ENCODE data around the gene UTY. TPM values are rescaled to one million over a fixed set of nuclear protein-coding genes. Genes with fewer than 3 reads are reported as not detected.

UTY gene
- total and polyA plus RNA-seq, 2 experiments from 2014 or later = not detected

GRCh38 chrY:13440811-13441210 lies 39.0 kb downstream of the UTY start:
- Histone ChIP-seq H3K9me3 (ENCODE audit: low read depth) (no peaks in the 10 kb centered on the region), H3K9me2 (replicated peaks; ENCODE audit: insufficient read depth) (no peaks in the 10 kb centered on the region), H3K27me3 (no peaks in the 10 kb centered on the region), H3K4me2 (no peak overlapping the region), H4K20me1 (ENCODE audit: insufficient read depth, poor library complexity, severe bottlenecking) (no peaks in the 10 kb centered on the region), H3K4me3 (no peak overlapping the region), H3K27ac (no peak overlapping the region), H3K79me2 (no peaks in the 10 kb centered on the region), H2AFZ (no peak overlapping the region), H3K36me3 (replicated peaks; ENCODE audit: insufficient read depth, low read depth) (no peaks in the 10 kb centered on the region), H3K4me1 (ENCODE audit: insufficient read depth) (no peaks in the 10 kb centered on the region)
- no peak for DNase-seq (ENCODE audit: low spot score)
- no CpG with 5 or more reads among the region's 1 CpG for whole genome bisulfite sequencing (ENCODE audit: low lambda C conversion rate, missing lambda C conversion rate)
- TF ChIP-seq, protein P1, sequence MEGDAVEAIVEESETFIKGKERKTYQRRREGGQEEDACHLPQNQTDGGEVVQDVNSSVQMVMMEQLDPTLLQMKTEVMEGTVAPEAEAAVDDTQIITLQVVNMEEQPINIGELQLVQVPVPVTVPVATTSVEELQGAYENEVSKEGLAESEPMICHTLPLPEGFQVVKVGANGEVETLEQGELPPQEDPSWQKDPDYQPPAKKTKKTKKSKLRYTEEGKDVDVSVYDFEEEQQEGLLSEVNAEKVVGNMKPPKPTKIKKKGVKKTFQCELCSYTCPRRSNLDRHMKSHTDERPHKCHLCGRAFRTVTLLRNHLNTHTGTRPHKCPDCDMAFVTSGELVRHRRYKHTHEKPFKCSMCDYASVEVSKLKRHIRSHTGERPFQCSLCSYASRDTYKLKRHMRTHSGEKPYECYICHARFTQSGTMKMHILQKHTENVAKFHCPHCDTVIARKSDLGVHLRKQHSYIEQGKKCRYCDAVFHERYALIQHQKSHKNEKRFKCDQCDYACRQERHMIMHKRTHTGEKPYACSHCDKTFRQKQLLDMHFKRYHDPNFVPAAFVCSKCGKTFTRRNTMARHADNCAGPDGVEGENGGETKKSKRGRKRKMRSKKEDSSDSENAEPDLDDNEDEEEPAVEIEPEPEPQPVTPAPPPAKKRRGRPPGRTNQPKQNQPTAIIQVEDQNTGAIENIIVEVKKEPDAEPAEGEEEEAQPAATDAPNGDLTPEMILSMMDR (IDR thresholded peaks at IDR 0.05; ENCODE audit: poor library complexity) = no peak

DNA sequence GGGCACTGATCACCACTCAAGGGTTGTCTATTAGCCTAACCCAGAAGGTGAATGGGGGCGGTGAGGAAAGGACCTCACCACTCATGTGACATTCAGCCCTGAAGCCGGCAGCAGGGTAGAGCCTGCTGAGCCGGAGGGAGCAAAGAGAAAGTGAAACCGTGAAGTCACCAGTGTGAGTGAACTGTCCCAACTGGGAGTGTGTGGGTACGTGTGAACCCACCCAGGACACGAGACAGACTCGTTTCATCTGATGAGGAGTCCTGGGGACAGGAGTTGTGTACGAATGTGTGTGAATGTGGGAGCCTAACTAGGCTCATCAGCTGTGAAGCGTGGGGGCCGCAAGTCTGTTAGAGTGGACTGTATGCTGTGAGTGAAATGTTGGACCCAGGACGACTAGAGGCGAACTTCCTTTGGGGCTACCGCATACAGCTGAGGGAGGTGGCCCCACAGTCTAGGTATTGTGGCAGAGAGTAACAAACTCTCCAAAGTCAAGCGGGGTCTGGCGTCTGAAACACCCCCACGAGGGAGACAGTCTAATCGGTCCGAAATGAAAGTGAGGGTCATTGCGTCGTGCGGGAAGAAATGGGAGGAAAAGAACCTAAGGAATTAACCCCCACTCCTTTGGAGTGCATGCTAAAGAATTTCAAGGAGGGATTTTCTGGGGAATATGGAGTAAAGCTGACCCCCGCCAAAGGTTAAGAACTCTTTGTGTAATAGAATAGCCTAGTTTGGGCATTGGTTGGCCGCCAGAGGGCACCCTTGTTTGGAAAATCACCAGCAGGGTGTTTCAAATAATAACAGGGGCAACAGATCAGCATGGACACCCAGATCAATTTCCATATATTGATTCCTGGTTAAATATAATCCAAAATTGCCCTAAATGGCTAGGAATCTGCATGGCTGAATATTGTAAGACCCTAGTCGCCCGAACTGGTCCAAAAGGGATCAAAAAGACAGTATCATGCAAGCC lies 43.6 kb downstream of the UTY start:
- DNase-seq (ENCODE audit: low spot score) = no peak
- H3K79me2 ChIP-seq = no peaks in the 10 kb centered on the region
- H3K4me1 ChIP-seq (ENCODE audit: insufficient read depth) = no peaks in the 10 kb centered on the region
- H3K4me3 ChIP-seq = no peak overlapping the region
- H3K27ac ChIP-seq = no peak overlapping the region
- TF ChIP-seq EZH2 (IDR thresholded peaks at IDR 0.05; ENCODE audit: borderline replicate concordance) = no peak
- no peak for TF ChIP-seq EZH2phosphoT487 (IDR thresholded peaks at IDR 0.05; ENCODE audit: low read depth, severe bottlenecking, unreplicated experiment)
- TF ChIP-seq, protein P1 (IDR thresholded peaks at IDR 0.05; ENCODE audit: poor library complexity) = no peak
- H3K9me3 ChIP-seq (ENCODE audit: low read depth) = no peaks in the 10 kb centered on the region
- H4K20me1 ChIP-seq (ENCODE audit: insufficient read depth, poor library complexity, severe bottlenecking) = no peaks in the 10 kb centered on the region
- no peaks in the 10 kb centered on the region for H3K9me2 ChIP-seq (replicated peaks; ENCODE audit: insufficient read depth)
- no peak overlapping the region for H2AFZ ChIP-seq
- no peaks in the 10 kb centered on the region for H3K36me3 ChIP-seq (replicated peaks; ENCODE audit: insufficient read depth, low read depth)
- WGBS (ENCODE audit: low lambda C conversion rate, missing lambda C conversion rate) = no CpG with 5 or more reads among the region's 25 CpGs
- no peaks in the 10 kb centered on the region for H3K27me3 ChIP-seq
- H3K4me2 ChIP-seq = no peak overlapping the region

- no peak overlapping the region for H3K4me3 ChIP-seq
Measured at GRCh38 chrY:13435206-13435967, 44.4 kb downstream of the UTY start.

More at GRCh38 chrY:13435206-13435967, 44.4 kb downstream of the UTY start:
- Histone ChIP-seq H3K9me3 (ENCODE audit: low read depth) (no peaks in the 10 kb centered on the region), H3K27ac (no peak overlapping the region), H3K27me3 (no peaks in the 10 kb centered on the region), H3K4me2 (no peak overlapping the region), H2AFZ (no peak overlapping the region), H3K79me2 (no peaks in the 10 kb centered on the region), H3K4me1 (ENCODE audit: insufficient read depth) (no peaks in the 10 kb centered on the region), H3K36me3 (replicated peaks; ENCODE audit: insufficient read depth, low read depth) (no peaks in the 10 kb centered on the region), H3K9me2 (replicated peaks; ENCODE audit: insufficient read depth) (no peaks in the 10 kb centered on the region), H4K20me1 (ENCODE audit: insufficient read depth, poor library complexity, severe bottlenecking) (no peaks in the 10 kb centered on the region)
- TF ChIP-seq EZH2phosphoT487 (IDR thresholded peaks at IDR 0.05; ENCODE audit: low read depth, severe bottlenecking, unreplicated experiment) (no peak), EZH2 (IDR thresholded peaks at IDR 0.05; ENCODE audit: borderline replicate concordance) (no peak)
- TF ChIP-seq, protein P1 (IDR thresholded peaks at IDR 0.05; ENCODE audit: poor library complexity) = no peak
- DNase-seq (ENCODE audit: low spot score) = no peak
- WGBS (ENCODE audit: low lambda C conversion rate, missing lambda C conversion rate) = no CpG with 5 or more reads among the region's 22 CpGs

All from hepatocyte (in vitro differentiated cells).